Measurements from ENCODE around the gene GINS2. TPM values are rescaled to one million over a fixed set of nuclear protein-coding genes. Genes with fewer than 3 reads are reported as not detected.

GINS2 gene
- total RNA-seq, 1 experiment from 2014 or later, result 20.2 TPM

DNA sequence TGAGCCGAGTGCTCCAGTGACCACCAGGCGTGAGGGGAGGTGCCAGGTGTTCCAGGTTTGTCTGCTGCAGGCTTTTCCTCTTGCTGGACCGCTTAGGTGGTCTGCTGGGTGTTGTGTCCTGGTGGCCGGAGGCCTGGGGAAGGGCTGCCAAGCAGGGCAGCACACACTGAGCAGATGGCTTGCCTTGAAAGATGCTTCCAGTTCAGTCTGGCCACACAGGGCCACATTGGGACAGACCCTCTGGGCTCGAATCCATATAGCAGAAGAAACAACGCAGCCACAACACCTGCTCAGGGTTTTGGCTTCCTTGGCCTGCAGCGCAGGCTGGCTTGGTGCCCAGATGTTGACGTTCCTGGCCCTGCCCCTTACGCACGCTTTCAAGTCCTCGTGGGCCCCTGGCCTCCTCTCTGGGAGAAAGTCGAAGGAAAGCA, 24.8 kb downstream of the GINS2 start:
- no peaks in the 10 kb centered on the region for H3K27me3 ChIP-seq (ENCODE audit: insufficient read depth, low read depth)
- TF ChIP-seq, protein P1, sequence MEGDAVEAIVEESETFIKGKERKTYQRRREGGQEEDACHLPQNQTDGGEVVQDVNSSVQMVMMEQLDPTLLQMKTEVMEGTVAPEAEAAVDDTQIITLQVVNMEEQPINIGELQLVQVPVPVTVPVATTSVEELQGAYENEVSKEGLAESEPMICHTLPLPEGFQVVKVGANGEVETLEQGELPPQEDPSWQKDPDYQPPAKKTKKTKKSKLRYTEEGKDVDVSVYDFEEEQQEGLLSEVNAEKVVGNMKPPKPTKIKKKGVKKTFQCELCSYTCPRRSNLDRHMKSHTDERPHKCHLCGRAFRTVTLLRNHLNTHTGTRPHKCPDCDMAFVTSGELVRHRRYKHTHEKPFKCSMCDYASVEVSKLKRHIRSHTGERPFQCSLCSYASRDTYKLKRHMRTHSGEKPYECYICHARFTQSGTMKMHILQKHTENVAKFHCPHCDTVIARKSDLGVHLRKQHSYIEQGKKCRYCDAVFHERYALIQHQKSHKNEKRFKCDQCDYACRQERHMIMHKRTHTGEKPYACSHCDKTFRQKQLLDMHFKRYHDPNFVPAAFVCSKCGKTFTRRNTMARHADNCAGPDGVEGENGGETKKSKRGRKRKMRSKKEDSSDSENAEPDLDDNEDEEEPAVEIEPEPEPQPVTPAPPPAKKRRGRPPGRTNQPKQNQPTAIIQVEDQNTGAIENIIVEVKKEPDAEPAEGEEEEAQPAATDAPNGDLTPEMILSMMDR (conservative IDR thresholded peaks at IDR 0.05), result no peak
- TF ChIP-seq EZH2 (IDR thresholded peaks at IDR 0.05; ENCODE audit: low read depth), result no peak
- no peaks in the 10 kb centered on the region for H3K9me3 ChIP-seq (ENCODE audit: insufficient read depth, low read depth)
- DNase-seq, result no peak
- no peak overlapping the region for H3K4me3 ChIP-seq
- no peak overlapping the region for H2AFZ ChIP-seq
- H4K20me1 ChIP-seq (ENCODE audit: insufficient read depth), result peaks cover 40% of the 10 kb centered on the region
- no peaks in the 10 kb centered on the region for H3K4me1 ChIP-seq (replicated peaks; ENCODE audit: insufficient read depth)
- CTCF ChIA-PET, result no interaction called here
- intact Hi-C loops (cut with micrococcal nuclease; ENCODE audit: unreplicated experiment), result no loop called here
- no peak overlapping the region for H3K4me2 ChIP-seq
- H3K9me2 ChIP-seq (ENCODE audit: insufficient read depth), result no peaks in the 10 kb centered on the region
- no peak overlapping the region for H3K27ac ChIP-seq
- no peaks in the 10 kb centered on the region for H3K79me2 ChIP-seq (ENCODE audit: low read depth)
- no TSS peak for BruUV-seq (replicated peaks)
- peaks cover 28% of the 10 kb centered on the region; the same call in 1 of the 2 replicates for H3F3A ChIP-seq (ENCODE audit: insufficient read depth, low read depth)
- H3K36me3 ChIP-seq (ENCODE audit: low read depth), result peaks cover 15% of the 10 kb centered on the region; the same call in 1 of the 2 replicates
- POLR2A ChIA-PET (ENCODE audit: unreplicated experiment), result no interaction called here

DNA sequence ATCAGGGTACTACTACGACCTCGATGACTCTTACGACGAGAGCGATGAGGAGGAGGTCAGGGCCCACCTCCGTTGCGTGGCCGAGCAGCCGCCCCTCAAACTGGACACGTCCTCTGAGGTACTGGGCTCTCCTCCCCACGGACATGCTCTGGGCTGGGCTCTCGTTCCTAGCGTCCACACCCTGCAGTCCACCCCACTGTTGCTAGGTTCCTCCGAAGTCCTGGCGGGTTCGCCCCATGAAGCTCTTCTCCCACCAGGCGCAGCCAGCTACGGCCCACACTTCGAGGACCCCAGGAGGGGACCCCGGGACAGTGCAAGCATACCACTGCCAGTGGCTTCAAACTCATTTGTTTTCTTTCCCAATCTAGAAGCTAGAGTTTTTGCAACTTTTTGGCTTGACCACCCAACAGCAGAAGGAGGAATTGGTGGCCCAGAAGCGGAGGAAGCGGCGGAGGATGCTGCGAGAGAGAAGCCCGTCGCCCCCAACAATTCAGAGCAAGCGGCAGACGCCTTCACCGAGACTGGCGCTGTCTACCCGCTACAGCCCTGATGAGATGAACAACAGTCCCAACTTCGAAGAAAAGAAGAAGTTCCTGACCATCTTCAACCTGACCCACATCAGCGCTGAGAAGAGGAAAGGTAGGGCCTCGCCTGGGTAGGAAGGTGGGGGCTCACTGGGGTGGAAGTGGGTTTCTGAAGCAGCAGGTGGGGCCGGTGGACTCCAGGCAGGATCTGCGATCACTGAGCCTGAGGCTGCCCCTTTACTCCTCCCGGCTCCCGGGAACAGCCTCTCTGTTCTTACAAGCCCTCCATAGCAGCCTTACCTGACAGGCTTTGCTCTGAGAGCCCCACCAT, 25.6 kb downstream of the GINS2 start:
- intact Hi-C loops (cut with micrococcal nuclease; ENCODE audit: unreplicated experiment), result no loop called here
- ChIA-PET CTCF (no interaction called here), POLR2A (ENCODE audit: unreplicated experiment) (no interaction called here)
- BruUV-seq (replicated peaks), result no TSS peak
- Histone ChIP-seq H3K27ac (no peak overlapping the region), H3K4me1 (replicated peaks; ENCODE audit: insufficient read depth) (no peaks in the 10 kb centered on the region), H3K4me3 (no peak overlapping the region), H3K4me2 (no peak overlapping the region), H4K20me1 (ENCODE audit: insufficient read depth) (peaks cover 42% of the 10 kb centered on the region), H3K9me3 (ENCODE audit: insufficient read depth, low read depth) (no peaks in the 10 kb centered on the region), H2AFZ (no peak overlapping the region), H3K79me2 (ENCODE audit: low read depth) (no peaks in the 10 kb centered on the region), H3K9me2 (ENCODE audit: insufficient read depth) (no peaks in the 10 kb centered on the region), H3K27me3 (ENCODE audit: insufficient read depth, low read depth) (no peaks in the 10 kb centered on the region), H3K36me3 (ENCODE audit: low read depth) (0 out of 2 replicates have a peak, but pooled peaks cover 15% of the 10 kb centered on the region), H3F3A (ENCODE audit: insufficient read depth, low read depth) (peaks cover 30% of the 10 kb centered on the region; the same call in 1 of the 2 replicates)
- DNase-seq, result no peak
- TF ChIP-seq EZH2 (IDR thresholded peaks at IDR 0.05; ENCODE audit: low read depth), result no peak
- TF ChIP-seq, protein P1 (conservative IDR thresholded peaks at IDR 0.05), result no peak

DNA sequence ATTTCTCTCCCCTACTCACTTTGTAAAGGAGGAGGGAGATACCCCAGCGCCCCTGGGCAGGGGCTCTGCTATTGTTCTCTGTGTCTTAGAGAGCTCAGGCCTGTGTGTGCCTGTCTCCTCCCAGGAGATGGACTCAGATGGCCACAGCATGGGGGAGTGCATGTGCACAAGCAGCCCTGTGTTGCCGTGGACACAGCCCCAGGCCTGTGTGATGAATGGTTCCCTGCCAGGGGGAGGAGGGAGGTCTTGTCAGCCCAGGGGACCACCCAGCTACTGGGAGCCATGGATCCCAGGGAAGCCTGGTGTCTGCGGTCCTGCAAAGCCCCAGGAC, 26.3 kb downstream of the GINS2 start:
- Histone ChIP-seq H3K4me1 (replicated peaks; ENCODE audit: insufficient read depth) (no peaks in the 10 kb centered on the region), H3K4me2 (no peak overlapping the region), H3K9me2 (ENCODE audit: insufficient read depth) (no peaks in the 10 kb centered on the region), H3K27me3 (ENCODE audit: insufficient read depth, low read depth) (no peaks in the 10 kb centered on the region), H2AFZ (no peak overlapping the region), H3K27ac (no peak overlapping the region), H3F3A (ENCODE audit: insufficient read depth, low read depth) (peaks cover 30% of the 10 kb centered on the region; the same call in 1 of the 2 replicates), H3K36me3 (ENCODE audit: low read depth) (peaks cover 18% of the 10 kb centered on the region; the same call in 1 of the 2 replicates), H3K4me3 (no peak overlapping the region), H4K20me1 (ENCODE audit: insufficient read depth) (peaks cover 42% of the 10 kb centered on the region), H3K9me3 (ENCODE audit: insufficient read depth, low read depth) (no peaks in the 10 kb centered on the region), H3K79me2 (ENCODE audit: low read depth) (no peaks in the 10 kb centered on the region)
- no peak for DNase-seq
- BruUV-seq (replicated peaks), result no TSS peak
- intact Hi-C loops (cut with micrococcal nuclease; ENCODE audit: unreplicated experiment), result no loop called here
- TF ChIP-seq, protein P1 (conservative IDR thresholded peaks at IDR 0.05), result no peak
- no peak for TF ChIP-seq EZH2 (IDR thresholded peaks at IDR 0.05; ENCODE audit: low read depth)
- POLR2A ChIA-PET (ENCODE audit: unreplicated experiment), result interaction anchor here (0.6 kb wide), 1 partner anchor 40 kb away, joined by 3 read pairs; no protein-coding TSS in a partner anchor
- CTCF ChIA-PET, result no interaction called here
